Omental fat pad (tissue), 4 donors: ENCODE measurements around the gene CDC14A. TPM values are rescaled to one million over a fixed set of nuclear protein-coding genes. Genes with fewer than 3 reads are reported as not detected.

ENCODE experiments used
- ATAC-seq: fragments of 150-250 bp; one replicate; pipeline ENCODE4 v1.9.1; 2016; ENCODE audit warnings: mild to moderate bottlenecking, moderate library complexity; ENCODE audit not compliant: low FRiP score
- DNase-seq: peaks from one replicate; pipeline ENCODE4 v3.0.0-alpha.2; 2019; ENCODE audit warnings: low spot score
- total RNA-seq, 4 donors: library from RNA; depleted of rRNA; stranded (reverse); fragments of >200 nt; gene quantifications; one replicate each; pipeline ENCODE4 v1.1.0, GENCODE V29; 2016
- TF ChIP-seq, protein P1 (sequence below), 3 donors: fragments of 450-650 bp; IDR thresholded peaks; one replicate each; pipeline ENCODE4 v1.5.1; 2016 to 2017; ENCODE audit warnings: antibody characterized with exemption in 3 of 3, mild to moderate bottlenecking in 3 of 3, moderate library complexity in 2 of 3

CDC14A gene
- total RNA-seq, 4 donors from 2014 or later = 9.4 to 39.9 (median 13.4) TPM

DNA sequence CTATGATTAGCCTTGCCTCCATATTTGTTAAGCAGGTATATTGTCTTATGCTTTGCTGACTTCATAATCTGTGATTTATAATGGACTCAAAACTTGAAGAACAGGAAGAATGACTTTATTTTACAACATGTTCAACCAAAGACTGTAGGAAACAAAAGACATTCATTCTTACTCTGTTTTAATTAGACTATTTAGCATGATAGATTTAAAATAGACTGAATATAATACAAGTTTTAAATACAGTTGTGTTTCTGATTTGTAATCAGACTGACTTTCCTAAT, 63.1 kb downstream of the CDC14A start:
- TF ChIP-seq, protein P1, sequence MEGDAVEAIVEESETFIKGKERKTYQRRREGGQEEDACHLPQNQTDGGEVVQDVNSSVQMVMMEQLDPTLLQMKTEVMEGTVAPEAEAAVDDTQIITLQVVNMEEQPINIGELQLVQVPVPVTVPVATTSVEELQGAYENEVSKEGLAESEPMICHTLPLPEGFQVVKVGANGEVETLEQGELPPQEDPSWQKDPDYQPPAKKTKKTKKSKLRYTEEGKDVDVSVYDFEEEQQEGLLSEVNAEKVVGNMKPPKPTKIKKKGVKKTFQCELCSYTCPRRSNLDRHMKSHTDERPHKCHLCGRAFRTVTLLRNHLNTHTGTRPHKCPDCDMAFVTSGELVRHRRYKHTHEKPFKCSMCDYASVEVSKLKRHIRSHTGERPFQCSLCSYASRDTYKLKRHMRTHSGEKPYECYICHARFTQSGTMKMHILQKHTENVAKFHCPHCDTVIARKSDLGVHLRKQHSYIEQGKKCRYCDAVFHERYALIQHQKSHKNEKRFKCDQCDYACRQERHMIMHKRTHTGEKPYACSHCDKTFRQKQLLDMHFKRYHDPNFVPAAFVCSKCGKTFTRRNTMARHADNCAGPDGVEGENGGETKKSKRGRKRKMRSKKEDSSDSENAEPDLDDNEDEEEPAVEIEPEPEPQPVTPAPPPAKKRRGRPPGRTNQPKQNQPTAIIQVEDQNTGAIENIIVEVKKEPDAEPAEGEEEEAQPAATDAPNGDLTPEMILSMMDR (IDR thresholded peaks at IDR 0.05) = no peak
- ATAC-seq = no peak
- DNase-seq = no peak

DNA sequence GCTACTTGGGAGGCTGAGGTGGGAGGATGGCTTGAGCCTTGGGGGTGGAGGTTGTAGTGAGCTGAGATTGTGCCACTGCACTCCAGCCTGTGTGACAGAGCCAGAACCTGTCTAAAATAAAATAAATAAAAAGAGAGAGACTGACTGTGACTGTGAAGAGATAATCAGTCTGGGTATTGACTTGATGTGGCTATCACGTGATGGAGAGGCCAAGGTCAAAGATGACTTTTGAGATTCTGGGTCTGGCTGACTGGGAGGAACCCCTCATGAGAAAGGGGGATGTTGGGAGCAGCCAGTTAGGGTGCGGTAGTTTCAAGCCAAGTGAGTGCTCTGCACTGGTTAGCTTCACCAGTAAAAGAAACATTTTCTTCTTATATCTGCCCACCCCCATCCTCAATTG, 66.8 kb downstream of the CDC14A start:
- TF ChIP-seq, protein P1 (IDR thresholded peaks at IDR 0.05) = no peak
- ATAC-seq = no peak
- DNase-seq = no peak

DNA sequence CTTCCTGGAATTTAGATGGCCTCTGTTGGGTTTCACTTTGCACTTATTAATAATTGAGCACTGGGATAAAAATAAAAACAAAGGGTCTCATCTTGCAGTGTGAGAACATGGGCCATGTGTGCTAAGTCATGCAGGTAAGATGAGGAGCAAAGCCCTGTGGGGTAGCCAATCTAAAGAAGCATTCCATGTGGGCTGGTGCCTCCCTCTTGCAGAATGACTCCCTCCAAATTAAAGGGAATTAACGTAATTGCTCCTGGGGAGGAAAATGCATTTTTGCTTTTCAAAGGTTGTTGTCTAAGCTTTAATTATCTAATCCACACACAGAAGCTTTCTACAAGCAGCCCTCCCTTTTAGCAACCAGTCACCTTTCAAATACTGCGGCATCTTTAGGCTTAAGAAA, 69.8 kb downstream of the CDC14A start:
- ATAC-seq (no peak), DNase-seq (no peak)
- TF ChIP-seq, protein P1 (IDR thresholded peaks at IDR 0.05) = no peak

DNA sequence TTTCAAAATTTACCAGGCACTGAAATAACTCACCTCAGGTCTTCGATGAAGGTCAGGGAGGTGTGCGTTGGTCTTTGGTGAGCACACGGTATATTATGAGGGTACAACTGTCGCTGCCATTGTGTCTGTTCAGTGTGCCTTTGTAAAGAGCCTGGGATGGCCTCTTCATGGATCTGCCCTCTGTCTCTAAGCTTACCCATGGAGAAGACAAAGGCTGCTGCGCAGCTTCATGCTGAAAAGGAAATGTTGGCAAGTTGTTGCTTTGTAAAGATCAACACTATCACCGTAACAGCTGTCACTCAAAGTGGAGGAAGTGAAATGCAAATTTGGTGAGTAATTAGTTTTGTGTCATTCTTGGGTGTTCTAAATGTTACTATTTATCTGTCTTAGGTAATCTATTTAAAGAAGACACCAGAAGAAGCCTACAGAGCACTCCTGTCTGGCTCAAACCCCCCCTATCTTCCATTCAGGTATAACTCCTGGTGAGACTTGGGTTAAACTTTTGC, 71.6 kb downstream of the CDC14A start:
- ATAC-seq = no peak
- DNase-seq = no peak
- TF ChIP-seq, protein P1 (IDR thresholded peaks at IDR 0.05) = no peak

DNA sequence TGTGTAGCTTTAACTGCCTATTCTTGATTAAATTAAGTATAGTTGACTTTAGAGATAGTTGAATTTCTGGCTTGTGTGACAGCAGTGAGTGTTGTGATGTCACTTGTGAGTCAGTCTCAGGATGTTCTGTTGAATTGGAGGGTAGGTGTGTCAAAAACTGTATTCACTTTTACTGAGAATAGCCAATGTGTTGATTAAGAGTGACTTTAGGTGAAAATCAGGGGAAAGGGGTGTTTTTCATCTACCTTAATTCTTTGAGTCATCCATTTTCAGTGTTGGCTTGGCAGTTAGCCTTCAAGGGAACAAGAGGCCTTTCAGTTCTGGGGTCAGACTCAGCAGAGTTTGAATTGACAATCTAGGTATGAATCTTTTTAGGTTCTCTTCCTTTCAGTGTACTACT, 75.9 kb downstream of the CDC14A start:
- TF ChIP-seq, protein P1 (IDR thresholded peaks at IDR 0.05) = no peak
- no peak for ATAC-seq
- DNase-seq = no peak

DNA sequence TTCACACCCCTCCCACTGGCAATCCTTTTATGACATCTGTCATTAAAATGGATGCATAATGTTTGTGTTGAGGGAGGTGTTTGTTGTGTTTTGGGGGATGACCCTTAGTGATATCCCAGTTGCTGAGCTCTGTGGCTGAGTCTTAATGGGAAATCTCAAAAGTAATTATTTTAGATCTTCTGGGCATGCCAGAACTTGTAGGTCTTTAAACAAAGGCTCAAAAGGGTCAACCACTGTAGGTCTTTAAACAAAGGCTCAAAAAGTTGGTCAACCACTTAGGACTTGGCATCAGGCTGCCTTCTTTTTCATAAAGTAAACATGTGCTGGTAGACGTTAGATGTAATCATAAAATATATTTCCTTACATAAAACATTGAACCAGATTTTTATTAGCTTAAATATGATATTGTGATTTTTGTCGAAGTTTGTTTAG, 78.0 kb downstream of the CDC14A start:
- no peak for ATAC-seq
- TF ChIP-seq, protein P1 (IDR thresholded peaks at IDR 0.05) = no peak
- DNase-seq = no peak

DNA sequence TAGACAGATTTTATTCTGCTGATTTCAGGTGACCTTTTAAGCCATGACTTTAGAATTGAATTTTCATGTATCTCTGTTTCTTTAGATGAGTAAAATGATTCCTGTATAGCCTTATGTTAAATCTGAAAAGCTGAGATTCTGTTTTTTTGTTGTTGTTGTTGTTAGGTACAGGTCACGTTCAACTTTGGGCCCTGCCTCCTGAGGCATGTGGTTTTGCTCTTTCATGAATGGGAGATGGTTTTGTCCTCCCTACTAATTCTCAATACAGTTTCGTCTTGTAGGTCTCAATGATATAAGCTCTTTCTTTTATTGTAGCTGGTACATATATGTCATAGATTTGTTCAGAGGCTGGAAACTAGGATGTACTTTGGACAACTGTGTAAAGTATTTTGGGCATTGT, 79.6 kb downstream of the CDC14A start:
- ATAC-seq (no peak), DNase-seq (no peak)
- TF ChIP-seq, protein P1 (IDR thresholded peaks at IDR 0.05) = no peak
